ENCODE results near the gene RANBP17.

DNA sequence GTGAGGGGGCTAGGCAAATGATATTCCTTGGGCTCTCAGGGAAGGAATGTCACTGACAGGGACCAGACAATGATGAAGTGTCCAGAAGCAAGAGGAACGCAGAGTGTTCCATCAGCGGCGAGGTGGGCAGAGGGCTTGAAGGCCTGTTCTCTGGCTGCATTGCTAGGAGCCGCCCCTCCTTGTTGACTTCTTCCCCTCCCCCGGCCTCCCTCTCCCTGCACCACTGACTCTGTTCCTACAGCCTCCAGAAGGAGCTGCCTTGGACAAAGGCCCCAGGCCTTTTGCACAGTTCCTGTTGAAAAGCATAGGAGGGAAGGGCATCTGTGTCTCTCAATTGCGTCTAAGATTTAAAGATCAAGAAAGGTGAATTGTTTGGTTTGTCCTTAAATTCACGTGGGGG lies 459.6 kb downstream of the RANBP17 start:
- TF ChIP-seq, protein P1, sequence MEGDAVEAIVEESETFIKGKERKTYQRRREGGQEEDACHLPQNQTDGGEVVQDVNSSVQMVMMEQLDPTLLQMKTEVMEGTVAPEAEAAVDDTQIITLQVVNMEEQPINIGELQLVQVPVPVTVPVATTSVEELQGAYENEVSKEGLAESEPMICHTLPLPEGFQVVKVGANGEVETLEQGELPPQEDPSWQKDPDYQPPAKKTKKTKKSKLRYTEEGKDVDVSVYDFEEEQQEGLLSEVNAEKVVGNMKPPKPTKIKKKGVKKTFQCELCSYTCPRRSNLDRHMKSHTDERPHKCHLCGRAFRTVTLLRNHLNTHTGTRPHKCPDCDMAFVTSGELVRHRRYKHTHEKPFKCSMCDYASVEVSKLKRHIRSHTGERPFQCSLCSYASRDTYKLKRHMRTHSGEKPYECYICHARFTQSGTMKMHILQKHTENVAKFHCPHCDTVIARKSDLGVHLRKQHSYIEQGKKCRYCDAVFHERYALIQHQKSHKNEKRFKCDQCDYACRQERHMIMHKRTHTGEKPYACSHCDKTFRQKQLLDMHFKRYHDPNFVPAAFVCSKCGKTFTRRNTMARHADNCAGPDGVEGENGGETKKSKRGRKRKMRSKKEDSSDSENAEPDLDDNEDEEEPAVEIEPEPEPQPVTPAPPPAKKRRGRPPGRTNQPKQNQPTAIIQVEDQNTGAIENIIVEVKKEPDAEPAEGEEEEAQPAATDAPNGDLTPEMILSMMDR (IDR thresholded peaks at IDR 0.05; ENCODE audit: low read depth, low read length): no peak
- TF ChIP-seq EZH2phosphoT487 (IDR thresholded peaks at IDR 0.05; ENCODE audit: low read depth): no peak

All from OCI-LY3 (cell line).